Thyroid gland (tissue), 4 donors: ENCODE results near the gene EVC.

Source experiments
- POLR2A ChIP-seq, 2 donors: fragments of 450-650 bp; IDR thresholded peaks; one replicate each; pipeline ENCODE4 v1.6.1; 2017; ENCODE audit warnings: antibody characterized with exemption in 2 of 2, mild to moderate bottlenecking in 2 of 2, moderate library complexity in 1 of 2
- TF ChIP-seq, protein P1 (sequence below), 6 experiments: fragments of 200-600 bp in 3 of 6; fragments of 450-650 bp in 3 of 6; sonication (generic) in 3 of 6; IDR thresholded peaks; one replicate each; pipeline ENCODE4 v1.5.1; 2016 to 2019; ENCODE audit warnings: antibody characterized with exemption in 6 of 6, mild to moderate bottlenecking in 2 of 6, inconsistent platforms in 1 of 6, moderate library complexity in 1 of 6

GRCh38 chr4:5746829-5747737 lies 36.1 kb downstream of the EVC start:
- TF ChIP-seq, protein P1, sequence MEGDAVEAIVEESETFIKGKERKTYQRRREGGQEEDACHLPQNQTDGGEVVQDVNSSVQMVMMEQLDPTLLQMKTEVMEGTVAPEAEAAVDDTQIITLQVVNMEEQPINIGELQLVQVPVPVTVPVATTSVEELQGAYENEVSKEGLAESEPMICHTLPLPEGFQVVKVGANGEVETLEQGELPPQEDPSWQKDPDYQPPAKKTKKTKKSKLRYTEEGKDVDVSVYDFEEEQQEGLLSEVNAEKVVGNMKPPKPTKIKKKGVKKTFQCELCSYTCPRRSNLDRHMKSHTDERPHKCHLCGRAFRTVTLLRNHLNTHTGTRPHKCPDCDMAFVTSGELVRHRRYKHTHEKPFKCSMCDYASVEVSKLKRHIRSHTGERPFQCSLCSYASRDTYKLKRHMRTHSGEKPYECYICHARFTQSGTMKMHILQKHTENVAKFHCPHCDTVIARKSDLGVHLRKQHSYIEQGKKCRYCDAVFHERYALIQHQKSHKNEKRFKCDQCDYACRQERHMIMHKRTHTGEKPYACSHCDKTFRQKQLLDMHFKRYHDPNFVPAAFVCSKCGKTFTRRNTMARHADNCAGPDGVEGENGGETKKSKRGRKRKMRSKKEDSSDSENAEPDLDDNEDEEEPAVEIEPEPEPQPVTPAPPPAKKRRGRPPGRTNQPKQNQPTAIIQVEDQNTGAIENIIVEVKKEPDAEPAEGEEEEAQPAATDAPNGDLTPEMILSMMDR (IDR thresholded peaks at IDR 0.05) = no peak
- no peak for TF ChIP-seq POLR2A (IDR thresholded peaks at IDR 0.05)
